Thyroid gland (tissue), 4 donors: ENCODE results near the gene FMN1. TPM values are rescaled to one million over a fixed set of nuclear protein-coding genes. Genes with fewer than 3 reads are reported as not detected.

Experiments
- DNase-seq, 2 donors: peaks; one replicate each; pipeline ENCODE4 v3.0.0-alpha.2; 2019
- H3K27ac ChIP-seq, 3 donors: fragments of 200-600 bp; sonication (generic); 1 replicate in 2 of 3; 2 replicates in 1 of 3; pipeline ENCODE4 v1.5.1; 2016 to 2019; ENCODE audit warnings: mild to moderate bottlenecking in 1 of 3, moderate library complexity in 1 of 3
- H3K27me3 ChIP-seq: fragments of 200-600 bp; sonication (generic); one replicate; pipeline ENCODE4 v1.5.1; 2019
- H3K36me3 ChIP-seq, 2 donors: fragments of 200-600 bp; sonication (generic); one replicate each; pipeline ENCODE4 v1.5.1; 2016 to 2019
- H3K4me1 ChIP-seq, 2 donors: fragments of 200-600 bp; sonication (generic); one replicate each; pipeline ENCODE4 v1.5.1; 2017 to 2019
- H3K4me3 ChIP-seq, 3 donors: fragments of 200-600 bp; sonication (generic); replicated peaks in 1 of 3; 1 replicate in 2 of 3; 2 replicates in 1 of 3; pipeline ENCODE4 v1.5.1; 2016; ENCODE audit warnings: mild to moderate bottlenecking in 1 of 3
- H3K9me3 ChIP-seq: fragments of 200-600 bp; sonication (generic); one replicate; pipeline ENCODE4 v1.5.1; 2017
- POLR2A ChIP-seq, 2 donors: fragments of 450-650 bp; IDR thresholded peaks; one replicate each; pipeline ENCODE4 v1.6.1; 2017; ENCODE audit warnings: antibody characterized with exemption in 2 of 2, mild to moderate bottlenecking in 2 of 2, moderate library complexity in 1 of 2
- WGBS, 2 donors: methylation state at CpG; one replicate each; pipeline ENCODE4 v1.1.5; 2017; 5-methylcytosine and 5-hydroxymethylcytosine counted together
- intact Hi-C: fragments of 100-400 bp; cut with DNase I; formaldehyde crosslinking; loops from one replicate; pipeline ENCODE4 v1.15.1; 2023
- total RNA-seq, 4 donors: library from RNA; depleted of rRNA; stranded (reverse); fragments of >200 nt; gene quantifications; one replicate each; pipeline ENCODE4 v1.2.3, GENCODE V29; 2016
- TF ChIP-seq, protein P1 (sequence below), 6 experiments: fragments of 200-600 bp in 3 of 6; fragments of 450-650 bp in 3 of 6; sonication (generic) in 3 of 6; IDR thresholded peaks; one replicate each; pipeline ENCODE4 v1.5.1; 2016 to 2019; ENCODE audit warnings: antibody characterized with exemption in 6 of 6, mild to moderate bottlenecking in 2 of 6, inconsistent platforms in 1 of 6, moderate library complexity in 1 of 6

Gene FMN1
- total RNA-seq, 4 donors from 2014 or later: 13.8 to 28.3 (median 22.5) TPM

DNA sequence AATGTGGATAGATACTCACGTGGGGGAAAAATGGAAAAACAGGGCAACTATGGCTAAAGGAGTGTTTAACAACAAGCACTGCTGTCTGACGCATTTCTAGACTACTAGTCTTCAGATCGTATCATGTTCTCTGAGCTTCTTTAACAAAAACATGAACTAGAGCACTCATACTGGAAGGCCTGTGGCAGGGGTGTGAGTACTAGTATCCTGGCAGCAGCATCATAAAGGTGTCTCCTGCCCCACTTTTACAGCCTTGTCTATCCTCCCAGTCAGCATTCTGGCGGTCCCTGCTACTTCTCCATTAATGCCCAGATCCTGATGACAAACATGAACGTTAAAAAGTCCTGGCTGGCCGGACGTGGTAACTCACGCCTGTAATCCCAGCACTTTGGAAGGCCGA is 4.0 kb downstream of the FMN1 start:
- H3K36me3 ChIP-seq: no peaks in the 10 kb centered on the region
- peaks cover 0 to 8% of the 10 kb centered on the region in 2 donors for H3K4me1 ChIP-seq
- no peaks in the 10 kb centered on the region for H3K9me3 ChIP-seq
- TF ChIP-seq POLR2A (IDR thresholded peaks at IDR 0.05): no peak
- TF ChIP-seq, protein P1, sequence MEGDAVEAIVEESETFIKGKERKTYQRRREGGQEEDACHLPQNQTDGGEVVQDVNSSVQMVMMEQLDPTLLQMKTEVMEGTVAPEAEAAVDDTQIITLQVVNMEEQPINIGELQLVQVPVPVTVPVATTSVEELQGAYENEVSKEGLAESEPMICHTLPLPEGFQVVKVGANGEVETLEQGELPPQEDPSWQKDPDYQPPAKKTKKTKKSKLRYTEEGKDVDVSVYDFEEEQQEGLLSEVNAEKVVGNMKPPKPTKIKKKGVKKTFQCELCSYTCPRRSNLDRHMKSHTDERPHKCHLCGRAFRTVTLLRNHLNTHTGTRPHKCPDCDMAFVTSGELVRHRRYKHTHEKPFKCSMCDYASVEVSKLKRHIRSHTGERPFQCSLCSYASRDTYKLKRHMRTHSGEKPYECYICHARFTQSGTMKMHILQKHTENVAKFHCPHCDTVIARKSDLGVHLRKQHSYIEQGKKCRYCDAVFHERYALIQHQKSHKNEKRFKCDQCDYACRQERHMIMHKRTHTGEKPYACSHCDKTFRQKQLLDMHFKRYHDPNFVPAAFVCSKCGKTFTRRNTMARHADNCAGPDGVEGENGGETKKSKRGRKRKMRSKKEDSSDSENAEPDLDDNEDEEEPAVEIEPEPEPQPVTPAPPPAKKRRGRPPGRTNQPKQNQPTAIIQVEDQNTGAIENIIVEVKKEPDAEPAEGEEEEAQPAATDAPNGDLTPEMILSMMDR (IDR thresholded peaks at IDR 0.05): no peak
- H3K4me3 ChIP-seq: no peak overlapping the region
- H3K27me3 ChIP-seq: no peaks in the 10 kb centered on the region
- intact Hi-C loops: no loop called here
- WGBS, 2 donors: 92 to 94% methylated on average over 8 to 9 of the region's 9 CpGs
- H3K27ac ChIP-seq: no peak overlapping the region
- no peak for DNase-seq

DNA sequence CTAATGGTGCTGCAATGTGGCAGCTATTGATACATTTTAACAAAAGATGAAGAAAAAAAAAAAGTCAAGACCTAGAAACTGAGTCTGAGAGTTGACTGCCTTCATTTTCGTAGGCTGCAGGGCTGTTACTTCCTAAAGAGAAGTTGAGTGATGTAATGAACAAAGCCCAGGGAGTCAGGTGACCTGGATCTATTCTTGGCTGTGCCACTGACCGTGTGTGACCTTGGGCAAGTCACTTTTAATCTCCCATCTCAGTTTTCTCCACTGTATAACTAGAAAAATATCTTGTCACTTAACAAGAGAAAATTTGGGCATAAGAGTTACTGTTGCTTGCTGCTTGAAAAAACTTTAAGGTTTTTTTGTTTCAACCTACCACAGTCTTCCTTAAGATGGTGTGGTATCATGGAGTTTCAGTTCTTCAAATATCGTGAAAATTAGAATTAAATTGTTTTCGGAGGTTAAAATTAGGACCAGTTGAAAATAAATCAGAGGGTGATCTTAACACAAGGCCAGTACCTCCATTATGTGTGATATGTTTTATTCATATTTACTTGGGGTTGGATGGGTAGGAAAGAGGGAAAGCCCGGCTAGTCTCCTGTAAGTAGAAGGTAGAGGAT is 5.8 kb downstream of the FMN1 start:
- H3K9me3 ChIP-seq: no peaks in the 10 kb centered on the region
- no peaks in the 10 kb centered on the region for H3K27me3 ChIP-seq
- DNase-seq: no peak
- H3K4me3 ChIP-seq: no peak overlapping the region
- no peak for TF ChIP-seq POLR2A (IDR thresholded peaks at IDR 0.05)
- TF ChIP-seq, protein P1 (IDR thresholded peaks at IDR 0.05): no peak
- intact Hi-C loops: no loop called here
- no peaks in the 10 kb centered on the region for H3K4me1 ChIP-seq
- H3K27ac ChIP-seq: no peak overlapping the region
- WGBS, 2 donors: 75 to 86% methylated on average over 5 of the region's 5 CpGs
- no peaks in the 10 kb centered on the region for H3K36me3 ChIP-seq

DNA sequence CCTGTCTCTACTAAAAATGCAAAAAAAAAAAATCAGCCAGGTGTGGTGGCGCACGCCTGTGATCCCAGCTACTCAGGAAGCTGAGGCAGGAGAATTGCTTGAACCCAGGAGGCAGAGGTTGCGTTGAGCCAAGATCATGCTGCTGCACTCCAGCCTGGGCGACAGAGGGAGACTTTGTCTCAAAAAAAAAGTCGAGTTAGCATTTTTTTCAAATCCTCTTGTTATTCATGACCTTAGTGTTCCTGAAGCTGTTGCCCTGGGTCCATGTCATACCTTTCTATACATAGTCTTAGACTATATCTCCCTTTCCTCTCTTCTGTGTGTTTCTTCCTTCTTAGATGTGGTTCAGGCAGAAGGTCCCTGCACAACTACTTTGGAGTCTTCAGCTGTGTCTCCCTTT is 6.4 kb downstream of the FMN1 start:
- H3K36me3 ChIP-seq: no peaks in the 10 kb centered on the region
- WGBS, 2 donors: 91 to 92% methylated on average over 5 of the region's 5 CpGs
- intact Hi-C loops: no loop called here
- no peaks in the 10 kb centered on the region for H3K4me1 ChIP-seq
- no peak for TF ChIP-seq POLR2A (IDR thresholded peaks at IDR 0.05)
- no peaks in the 10 kb centered on the region for H3K27me3 ChIP-seq
- no peak overlapping the region for H3K27ac ChIP-seq
- no peaks in the 10 kb centered on the region for H3K9me3 ChIP-seq
- no peak overlapping the region for H3K4me3 ChIP-seq
- DNase-seq: no peak

DNA sequence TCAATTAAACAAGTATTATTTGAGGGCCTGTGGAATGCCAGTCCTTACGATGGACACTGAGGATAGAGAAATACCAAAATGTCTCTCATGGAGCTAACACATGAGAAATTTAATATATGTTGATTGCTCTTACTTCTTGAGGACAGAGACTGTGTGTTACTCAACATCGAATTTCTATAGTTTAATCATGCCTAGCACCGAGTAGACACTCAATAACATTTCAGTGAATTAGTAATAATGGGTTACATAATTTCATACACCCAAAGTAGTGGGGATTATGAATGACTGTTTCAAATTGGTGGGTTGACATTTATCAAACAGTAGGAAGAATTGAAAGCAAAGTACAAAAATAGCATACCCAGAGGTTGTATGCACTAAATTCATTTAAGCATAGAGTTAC is 11.2 kb downstream of the FMN1 start:
- no peak for DNase-seq
- Histone ChIP-seq H3K4me1 (no peaks in the 10 kb centered on the region), H3K36me3 (no peaks in the 10 kb centered on the region), H3K27me3 (no peaks in the 10 kb centered on the region), H3K9me3 (no peaks in the 10 kb centered on the region), H3K27ac (no peak overlapping the region), H3K4me3 (no peak overlapping the region)
- TF ChIP-seq, protein P1 (IDR thresholded peaks at IDR 0.05): no peak
- no peak for TF ChIP-seq POLR2A (IDR thresholded peaks at IDR 0.05)
- 91 to 96% methylated on average over 3 of the region's 3 CpGs for WGBS, 2 donors
- intact Hi-C loops: no loop called here

DNA sequence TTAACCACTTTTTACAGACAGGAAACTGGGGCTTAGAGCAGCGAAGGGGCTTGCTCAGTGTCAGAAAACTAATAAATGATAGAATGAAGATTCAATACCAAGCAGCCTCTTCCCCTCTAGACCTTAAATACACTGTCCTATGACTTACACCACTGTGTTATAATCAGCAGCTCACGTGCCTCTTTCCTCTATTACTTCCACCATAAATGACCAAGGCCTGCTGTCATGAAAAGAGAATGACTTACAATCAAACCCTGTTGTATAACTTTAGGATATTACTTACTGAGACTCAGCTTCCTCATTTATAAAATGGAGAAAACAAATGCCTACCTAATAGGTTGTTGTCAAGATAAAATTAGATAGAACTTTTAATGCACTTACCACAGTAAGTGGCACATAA is 11.6 kb downstream of the FMN1 start:
- Histone ChIP-seq H3K36me3 (no peaks in the 10 kb centered on the region), H3K4me3 (no peak overlapping the region), H3K27me3 (no peaks in the 10 kb centered on the region), H3K27ac (no peak overlapping the region), H3K9me3 (no peaks in the 10 kb centered on the region), H3K4me1 (no peaks in the 10 kb centered on the region)
- intact Hi-C loops: no loop called here
- no peak for DNase-seq
- WGBS, 2 donors: 89 to 91% methylated on average over 2 of the region's 2 CpGs
- TF ChIP-seq, protein P1 (IDR thresholded peaks at IDR 0.05): no peak
- no peak for TF ChIP-seq POLR2A (IDR thresholded peaks at IDR 0.05)
